HepG2 (cell line): Measurements from ENCODE around the gene RPS14. TPM values are rescaled to one million over a fixed set of nuclear protein-coding genes. Genes with fewer than 3 reads are reported as not detected.

ENCODE experiments used
- ATAC-seq: fragments of 200-7000 bp; cut with Tn5 transposase; 3 replicates; pipeline ENCODE4 v1.9.1; 2020; ENCODE audit warnings: mild to moderate bottlenecking, moderate library complexity
- BruUV-seq: library from RNA; stranded (reverse); fragments of 400-500 nt; replicated peaks from 2 replicates; lab custom pipeline; 2021; lab: Mats Ljungman, UMichigan
- CTCF ChIA-PET: fragments of 300-600 bp; formaldehyde crosslinking; extraction: SDS; loops from one replicate; lab custom pipeline; 2021; ENCODE audit warnings: low total read pairs, inconsistent platforms, low intra/inter-chr PET ratio; lab: Yijun Ruan, JAX
- POLR2A ChIA-PET: fragments of 350-600 bp; sonication (Branson Sonifier 250); formaldehyde crosslinking; loops from one replicate; lab custom pipeline; 2020; ENCODE audit warnings: antibody characterized with exemption, inconsistent platforms; lab: Yijun Ruan, JAX
- DNase-seq: peaks from one replicate; pipeline ENCODE4 v3.0.0-alpha.2; 2015; ENCODE audit warnings: low spot score
- FAIRE-seq: peaks from 3 replicates; lab custom pipeline; 2011; peaks lifted over from hg19 to GRCh38; lab: Jason Lieb, UNC
- H2AFZ ChIP-seq: one replicate; pipeline ENCODE4 v1.6.1; 2011; ENCODE audit warnings: low read length, inconsistent platforms
- H3K27ac ChIP-seq: fragments of 300-600 bp; 3 replicates; pipeline ENCODE4 v1.8.0; 2011; ENCODE audit warnings: mixed run types, mild to moderate bottlenecking, mixed read lengths, low read length, inconsistent platforms; ENCODE audit not compliant: insufficient read depth; ENCODE audit errors: extremely low read length
- H3K27me3 ChIP-seq, 2 experiments: fragments of 200-600 bp in 1 of 2; 2 replicates in 1 of 2; 3 replicates in 1 of 2; pipeline versions ENCODE4 v1.6.0 to v1.8.0; 2011; ENCODE audit warnings: low read length in 2 of 2, mild to moderate bottlenecking in 2 of 2, moderate library complexity in 2 of 2, inconsistent platforms in 1 of 2; ENCODE audit not compliant: insufficient read depth in 2 of 2, control insufficient read depth in 1 of 2
- H3K36me3 ChIP-seq, 2 experiments: fragments of 200-600 bp in 1 of 2; replicated peaks in 1 of 2; 2 replicates in 1 of 2; 3 replicates in 1 of 2; pipeline versions ENCODE4 v1.5.1 to v1.8.0; 2011; ENCODE audit warnings: low read length in 2 of 2, inconsistent platforms in 1 of 2; ENCODE audit not compliant: insufficient read depth in 2 of 2, control insufficient read depth in 1 of 2
- H3K4me1 ChIP-seq: 2 replicates; pipeline ENCODE4 v1.5.1; 2012; ENCODE audit warnings: low read length, inconsistent platforms; ENCODE audit not compliant: insufficient read depth
- H3K4me2 ChIP-seq: 2 replicates; pipeline ENCODE4 v1.6.0; 2011; ENCODE audit warnings: low read depth, low read length, inconsistent platforms
- H3K4me3 ChIP-seq, 3 experiments: fragments of 200-600 bp in 1 of 3; sonication (generic), shearing (Covaris generic) in 1 of 3; replicated peaks in 1 of 3; 2 replicates each; pipeline ENCODE4 v1.5.1; 2011 to 2016; ENCODE audit warnings: low read length in 3 of 3, inconsistent platforms in 2 of 3, low read depth in 2 of 3, mild to moderate bottlenecking in 2 of 3, control low read depth in 1 of 3, mixed read lengths in 1 of 3; ENCODE audit not compliant: insufficient read depth in 1 of 3
- H3K79me2 ChIP-seq: one replicate; pipeline ENCODE4 v1.6.1; 2011; ENCODE audit warnings: low read length, inconsistent platforms; ENCODE audit not compliant: insufficient read depth
- H3K9ac ChIP-seq: 2 replicates; pipeline ENCODE4 v1.6.0; 2011; ENCODE audit warnings: mild to moderate bottlenecking, low read depth, low read length, inconsistent platforms; ENCODE audit not compliant: insufficient read depth
- H3K9me3 ChIP-seq: 2 replicates; pipeline ENCODE4 v1.5.1; 2012; ENCODE audit warnings: mild to moderate bottlenecking, low read length
- H4K20me1 ChIP-seq: 2 replicates; pipeline ENCODE4 v1.6.0; 2011; ENCODE audit warnings: inconsistent platforms, mild to moderate bottlenecking, low read length, moderate library complexity; ENCODE audit not compliant: insufficient read depth
- ARNTL ChIP-seq: sonication (generic); formaldehyde crosslinking; IDR thresholded peaks from 2 replicates; pipeline ENCODE4 v1.4.0; 2020; ENCODE audit warnings: mild to moderate bottlenecking, missing genetic modification reagents
- BCL6 ChIP-seq: IDR thresholded peaks from 2 replicates; pipeline ENCODE4 v1.6.1; 2016; ENCODE audit warnings: missing genetic modification reagents, missing compliant biosample characterization
- CC2D1A ChIP-seq: sonication (generic); formaldehyde crosslinking; IDR thresholded peaks from 2 replicates; pipeline ENCODE4 v1.8.1; 2023; ENCODE audit warnings: mild to moderate bottlenecking, missing genetic modification reagents
- RBFOX2 ChIP-seq: fragments of 200-400 bp; formaldehyde crosslinking; IDR thresholded peaks from 2 replicates; pipeline ENCODE4 v1.6.1; 2017; ENCODE audit warnings: low read depth, mild to moderate bottlenecking, low read length
- SMYD3 ChIP-seq: sonication (generic); formaldehyde crosslinking; IDR thresholded peaks from 2 replicates; pipeline ENCODE4 v1.8.1; 2023; ENCODE audit warnings: mild to moderate bottlenecking, missing genetic modification reagents
- ZFY ChIP-seq: sonication (generic); formaldehyde crosslinking; IDR thresholded peaks from 2 replicates; pipeline ENCODE4 v1.4.0; 2020; ENCODE audit warnings: missing genetic modification reagents
- ZNF329 ChIP-seq: sonication (generic); formaldehyde crosslinking; IDR thresholded peaks from 2 replicates; pipeline ENCODE4 v1.9.0; 2021; ENCODE audit warnings: low read depth, mild to moderate bottlenecking, missing genetic modification reagents
- ZNF501 ChIP-seq: sonication (generic); formaldehyde crosslinking; IDR thresholded peaks from 2 replicates; pipeline ENCODE4 v1.5.1; 2020; ENCODE audit warnings: mild to moderate bottlenecking, moderate library complexity, missing genetic modification reagents
- WGBS: methylation state at CpG from one replicate; pipeline ENCODE4 v1.1.6; 2017; ENCODE audit warnings: low lambda C conversion rate; 5-methylcytosine and 5-hydroxymethylcytosine counted together
- in situ Hi-C: cut with HindIII; loops from 2 replicates; pipeline ENCODE4 v1.10.0; 2017; ENCODE audit warnings: low pct_unique_long_range_greater_than_20kb; ENCODE audit not compliant: extremely low pct_ligation_motif_present
- intact Hi-C: fragments of 100-400 bp; cut with micrococcal nuclease; formaldehyde crosslinking; loops from one replicate; pipeline ENCODE4 v1.10.0; 2022; ENCODE audit not compliant: unreplicated experiment
- polyA plus RNA-seq, 8 experiments: library from polyadenylated mRNA; depleted of rRNA in 3 of 8; stranded (reverse) in 7 of 8; unstranded in 1 of 8; fragments of >200 nt; fragmentation: Illumina TruSeq in 4 of 8; extraction: Trizol in 4 of 8; gene quantifications; 2 replicates each; pipeline versions ENCODE4 v1.2.1 to v1.2.3, GENCODE V29; 2011 to 2016; ENCODE audit warnings: low read depth in 4 of 8, missing spikeins in 1 of 8, mixed read lengths in 1 of 8; ENCODE audit not compliant: insufficient read depth in 1 of 8
- total RNA-seq, 5 experiments: library from RNA; depleted of rRNA; stranded (reverse); fragments of >200 nt; fragmentation: Illumina TruSeq; extraction: Trizol; gene quantifications; 2 replicates each; pipeline ENCODE4 v1.2.3, GENCODE V29; 2016; ENCODE audit warnings: low read depth in 1 of 5
- TF ChIP-seq, protein P1 (sequence below): sonication (generic); formaldehyde crosslinking; IDR thresholded peaks from 2 replicates; pipeline ENCODE4 v1.4.0; 2020; ENCODE audit warnings: mild to moderate bottlenecking, low read depth, missing genetic modification reagents
- TF ChIP-seq, protein P2 (sequence below): sonication (generic); formaldehyde crosslinking; IDR thresholded peaks from 2 replicates; pipeline ENCODE4 v1.9.0; 2021; ENCODE audit warnings: missing genetic modification reagents, borderline replicate concordance
- TF ChIP-seq, protein P3 (sequence below): sonication (generic); formaldehyde crosslinking; IDR thresholded peaks from 2 replicates; pipeline ENCODE4 v1.5.1; 2020; ENCODE audit warnings: missing genetic modification reagents, mild to moderate bottlenecking, borderline replicate concordance

RPS14 gene
- total and polyA plus RNA-seq, 2 of the 13 experiments (the other 11 are each of a cell fraction or from before 2014, with no cell fraction given) = 2,116 to 3,295 TPM

DNA sequence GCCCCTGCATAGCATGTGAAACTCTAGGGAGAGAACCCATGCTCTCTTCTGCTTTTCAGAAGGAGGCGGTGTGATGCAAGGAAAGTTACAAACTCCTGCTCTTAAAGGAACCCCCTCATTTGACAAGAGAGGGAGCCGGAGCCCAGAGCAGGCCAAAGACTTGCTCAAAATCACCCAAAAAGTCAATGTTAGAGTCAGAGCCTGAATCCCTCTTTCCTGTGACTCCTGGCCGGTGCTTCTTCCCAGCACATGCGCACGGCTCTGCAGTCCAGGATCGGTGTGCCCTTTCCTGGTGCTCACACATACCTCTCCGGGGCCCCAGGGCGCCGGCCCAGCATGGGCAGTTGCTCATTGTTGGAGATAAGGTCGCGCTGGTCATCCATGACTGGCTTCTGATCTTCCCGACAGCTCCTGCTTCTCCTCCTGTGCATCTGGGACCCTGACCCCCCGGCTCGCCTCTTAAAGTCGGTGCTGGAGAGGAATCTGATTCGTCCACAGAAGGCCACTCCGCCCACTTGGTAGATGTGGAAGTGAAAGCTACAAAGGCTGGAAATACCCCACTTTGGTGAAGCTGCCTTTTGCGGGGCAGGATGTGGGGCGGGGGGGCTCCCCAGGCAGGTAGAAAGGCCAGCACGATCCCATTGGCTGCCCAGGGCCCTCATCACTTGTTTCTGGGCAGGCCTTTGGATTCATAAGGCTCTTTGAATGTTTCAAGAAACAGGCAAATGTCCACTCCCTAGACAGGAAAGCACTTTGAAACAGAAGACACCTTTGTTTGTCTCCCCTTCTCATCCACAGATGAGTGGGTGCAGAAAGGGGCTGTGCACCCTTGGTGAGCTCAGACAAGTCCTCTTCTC, 37.0 kb downstream of the RPS14 start, which contains the start of gene CD74:
Gene CD74 (minus strand): TSS at position 592 of the 857 bp plus-strand sequence. CDS start 161 bp downstream, at position 431.
- Histone ChIP-seq H3K27me3 (no peaks in the 10 kb centered on the region), H3K9ac (peak within 1 kb of the TSS; percentile 65), H3K36me3 (no peaks in the 10 kb centered on the region), H3K4me3 (peak within 1 kb of the TSS; percentile 49 to 71 (median 55)), H3K27ac (peak within 1 kb of the TSS; percentile 74), H2AFZ (peak within 1 kb of the TSS; percentile 82), H4K20me1 (no peaks in the 10 kb centered on the region), H3K4me2 (peak within 1 kb of the TSS; percentile 97), H3K79me2 (peaks cover 5% of the 10 kb centered on the region), H3K9me3 (no peaks in the 10 kb centered on the region), H3K4me1 (peaks cover 38% of the 10 kb centered on the region)
- in situ Hi-C loops = no loop called here
- FAIRE-seq (peak; percentile 23), ATAC-seq (peak; percentile 90), DNase-seq (peak; percentile 90)
- 6% methylated on average over 17 of the region's 20 CpGs for WGBS
- intact Hi-C loops = loop anchor here (1.0 to 2.0 kb wide), 2 partner anchors 16 to 22 kb away; no protein-coding TSS in a partner anchor
- TSS peak; percentile 79 for BruUV-seq
- POLR2A ChIA-PET = interaction anchor here (0.7 to 3.8 kb wide), 16 partner anchors 9 to 386 kb away, joined by 3 to 33 read pairs (median 5); partner anchors contain the start of genes ARSI and RPS14
- CTCF ChIA-PET = interaction anchor here (1.8 kb wide), 1 partner anchor 23 kb away, joined by 5 read pairs; no protein-coding TSS in a partner anchor
- no peak for TF ChIP-seq ZNF329 (CRISPR knock-in tag)
- peak; percentile 88 for TF ChIP-seq ZNF501 (CRISPR knock-in tag)
- TF ChIP-seq, protein P1, sequence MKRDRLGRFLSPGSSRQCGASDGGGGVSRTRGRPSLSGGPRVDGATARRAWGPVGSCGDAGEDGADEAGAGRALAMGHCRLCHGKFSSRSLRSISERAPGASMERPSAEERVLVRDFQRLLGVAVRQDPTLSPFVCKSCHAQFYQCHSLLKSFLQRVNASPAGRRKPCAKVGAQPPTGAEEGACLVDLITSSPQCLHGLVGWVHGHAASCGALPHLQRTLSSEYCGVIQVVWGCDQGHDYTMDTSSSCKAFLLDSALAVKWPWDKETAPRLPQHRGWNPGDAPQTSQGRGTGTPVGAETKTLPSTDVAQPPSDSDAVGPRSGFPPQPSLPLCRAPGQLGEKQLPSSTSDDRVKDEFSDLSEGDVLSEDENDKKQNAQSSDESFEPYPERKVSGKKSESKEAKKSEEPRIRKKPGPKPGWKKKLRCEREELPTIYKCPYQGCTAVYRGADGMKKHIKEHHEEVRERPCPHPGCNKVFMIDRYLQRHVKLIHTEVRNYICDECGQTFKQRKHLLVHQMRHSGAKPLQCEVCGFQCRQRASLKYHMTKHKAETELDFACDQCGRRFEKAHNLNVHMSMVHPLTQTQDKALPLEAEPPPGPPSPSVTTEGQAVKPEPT (CRISPR knock-in tag) = no peak
- TF ChIP-seq ARNTL (CRISPR knock-in tag) = 0 out of 2 replicates have a peak, but pooled peaks have one; percentile 26
- peak; percentile 46; the same call in 1 of the 2 replicates for TF ChIP-seq BCL6 (CRISPR knock-in tag)
- TF ChIP-seq ZFY (CRISPR knock-in tag) = peak; percentile 64
- TF ChIP-seq, protein P2, sequence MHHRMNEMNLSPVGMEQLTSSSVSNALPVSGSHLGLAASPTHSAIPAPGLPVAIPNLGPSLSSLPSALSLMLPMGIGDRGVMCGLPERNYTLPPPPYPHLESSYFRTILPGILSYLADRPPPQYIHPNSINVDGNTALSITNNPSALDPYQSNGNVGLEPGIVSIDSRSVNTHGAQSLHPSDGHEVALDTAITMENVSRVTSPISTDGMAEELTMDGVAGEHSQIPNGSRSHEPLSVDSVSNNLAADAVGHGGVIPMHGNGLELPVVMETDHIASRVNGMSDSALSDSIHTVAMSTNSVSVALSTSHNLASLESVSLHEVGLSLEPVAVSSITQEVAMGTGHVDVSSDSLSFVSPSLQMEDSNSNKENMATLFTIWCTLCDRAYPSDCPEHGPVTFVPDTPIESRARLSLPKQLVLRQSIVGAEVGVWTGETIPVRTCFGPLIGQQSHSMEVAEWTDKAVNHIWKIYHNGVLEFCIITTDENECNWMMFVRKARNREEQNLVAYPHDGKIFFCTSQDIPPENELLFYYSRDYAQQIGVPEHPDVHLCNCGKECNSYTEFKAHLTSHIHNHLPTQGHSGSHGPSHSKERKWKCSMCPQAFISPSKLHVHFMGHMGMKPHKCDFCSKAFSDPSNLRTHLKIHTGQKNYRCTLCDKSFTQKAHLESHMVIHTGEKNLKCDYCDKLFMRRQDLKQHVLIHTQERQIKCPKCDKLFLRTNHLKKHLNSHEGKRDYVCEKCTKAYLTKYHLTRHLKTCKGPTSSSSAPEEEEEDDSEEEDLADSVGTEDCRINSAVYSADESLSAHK (CRISPR knock-in tag) = no peak
- no peak for TF ChIP-seq CC2D1A (CRISPR knock-in tag)
- peak; percentile 56 for TF ChIP-seq RBFOX2
- TF ChIP-seq SMYD3 (CRISPR knock-in tag) = peak; percentile 55; the same call in 1 of the 2 replicates
- TF ChIP-seq, protein P3, sequence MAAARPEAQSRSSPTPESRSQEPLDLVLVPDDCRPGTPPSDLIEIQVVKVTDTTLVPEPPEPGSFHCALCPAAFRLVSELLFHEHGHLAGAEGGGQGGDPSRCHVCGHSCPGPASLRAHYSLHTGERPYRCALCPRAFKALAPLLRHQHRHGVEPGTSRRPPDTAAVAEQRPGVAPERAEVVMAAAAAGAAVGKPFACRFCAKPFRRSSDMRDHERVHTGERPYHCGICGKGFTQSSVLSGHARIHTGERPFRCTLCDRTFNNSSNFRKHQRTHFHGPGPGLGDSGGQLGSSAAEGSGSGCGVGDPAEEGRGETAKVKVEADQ (CRISPR knock-in tag) = no peak
